Neuronal stem cell (in vitro differentiated cells): ENCODE results near the gene DUSP2.
A peak's percentile ranks its signal among the peaks of the same experiment; 100 is the strongest.

Source experiments
- DNase-seq: peaks from one replicate; pipeline ENCODE4 v3.0.0-alpha.2; 2013; ENCODE audit warnings: low spot score
- H2AFZ ChIP-seq: one replicate; pipeline ENCODE4 v1.6.1; 2013; ENCODE audit warnings: mild to moderate bottlenecking, low read length, inconsistent platforms
- H2AK5ac ChIP-seq: 2 replicates; pipeline ENCODE4 v1.6.1; 2013; ENCODE audit warnings: low read depth, mild to moderate bottlenecking, inconsistent platforms, low read length, moderate library complexity, mixed read lengths
- H2BK120ac ChIP-seq: 2 replicates; pipeline ENCODE4 v1.6.1; 2013; ENCODE audit warnings: low read depth, mild to moderate bottlenecking, inconsistent platforms, low read length, moderate library complexity, mixed read lengths
- H2BK12ac ChIP-seq: one replicate; pipeline ENCODE4 v1.6.1; 2013; ENCODE audit warnings: low read length, inconsistent platforms
- H2BK15ac ChIP-seq: 2 replicates; pipeline ENCODE4 v1.6.1; 2013; ENCODE audit warnings: mild to moderate bottlenecking, low read length, inconsistent platforms, mixed read lengths
- H2BK5ac ChIP-seq: one replicate; pipeline ENCODE4 v1.6.1; 2013; ENCODE audit warnings: inconsistent platforms, mild to moderate bottlenecking, low read length, moderate library complexity
- H3K14ac ChIP-seq: one replicate; pipeline ENCODE4 v1.6.1; 2013; ENCODE audit warnings: low read length, inconsistent platforms
- H3K18ac ChIP-seq: 2 replicates; pipeline ENCODE4 v1.6.1; 2013; ENCODE audit warnings: low read length, inconsistent platforms
- H3K23ac ChIP-seq: 2 replicates; pipeline ENCODE4 v1.6.1; 2013; ENCODE audit warnings: low read depth, mild to moderate bottlenecking, mixed read lengths, low read length, inconsistent platforms; ENCODE audit not compliant: poor library complexity
- H3K27ac ChIP-seq: replicated peaks from 3 replicates; pipeline ENCODE4 v1.5.1; 2013; ENCODE audit warnings: low read length, inconsistent platforms
- H3K27me3 ChIP-seq, 3 experiments: 2 replicates each; pipeline ENCODE4 v1.6.1; 2013; ENCODE audit warnings: low read length in 3 of 3, mild to moderate bottlenecking in 2 of 3, inconsistent platforms in 1 of 3, low read depth in 1 of 3, mixed read lengths in 1 of 3, moderate library complexity in 1 of 3; ENCODE audit not compliant: control insufficient read depth in 3 of 3, insufficient read depth in 3 of 3
- H3K36me3 ChIP-seq, 2 donors: replicated peaks in 1 of 2; 2 replicates each; pipeline ENCODE4 v1.6.1; 2013; ENCODE audit warnings: low read length in 2 of 2; ENCODE audit not compliant: control insufficient read depth in 2 of 2, insufficient read depth in 2 of 2
- H3K4ac ChIP-seq: 2 replicates; pipeline ENCODE4 v1.6.1; 2013; ENCODE audit warnings: inconsistent platforms, mild to moderate bottlenecking, low read length, moderate library complexity
- H3K4me1 ChIP-seq, 2 donors: 1 replicate in 1 of 2; 2 replicates in 1 of 2; pipeline ENCODE4 v1.6.1; 2013; ENCODE audit warnings: low read length in 2 of 2, low read depth in 1 of 2; ENCODE audit not compliant: control insufficient read depth in 2 of 2, insufficient read depth in 1 of 2
- H3K4me2 ChIP-seq: one replicate; pipeline ENCODE4 v1.6.1; 2013; ENCODE audit warnings: mild to moderate bottlenecking, low read length, inconsistent platforms; ENCODE audit not compliant: insufficient read depth, poor library complexity, severe bottlenecking
- H3K4me3 ChIP-seq, 2 donors: 2 replicates each; pipeline ENCODE4 v1.5.1; 2013; ENCODE audit warnings: low read length in 2 of 2, mild to moderate bottlenecking in 2 of 2, inconsistent platforms in 1 of 2, moderate library complexity in 1 of 2
- H3K79me1 ChIP-seq: one replicate; pipeline ENCODE4 v1.6.1; 2013; ENCODE audit warnings: low read depth, mild to moderate bottlenecking, inconsistent platforms, low read length, moderate library complexity
- H3K9ac ChIP-seq: one replicate; pipeline ENCODE4 v1.6.1; 2013; ENCODE audit warnings: mild to moderate bottlenecking, low read depth, low read length, inconsistent platforms; ENCODE audit not compliant: poor library complexity
- H3K9me3 ChIP-seq, 2 donors: replicated peaks in 1 of 2; 2 replicates each; pipeline versions ENCODE3 to v1.6.1; 2013; ENCODE audit warnings: low read length in 2 of 2, mild to moderate bottlenecking in 2 of 2, inconsistent platforms in 1 of 2, low read depth in 1 of 2, mixed read lengths in 1 of 2, moderate library complexity in 1 of 2; ENCODE audit not compliant: control insufficient read depth in 2 of 2, insufficient read depth in 1 of 2
- H4K8ac ChIP-seq: one replicate; pipeline ENCODE4 v1.6.1; 2013; ENCODE audit warnings: low read depth, mild to moderate bottlenecking, inconsistent platforms, low read length, moderate library complexity
- H4K91ac ChIP-seq: one replicate; pipeline ENCODE4 v1.6.1; 2013; ENCODE audit warnings: low read length, low read depth, mild to moderate bottlenecking, inconsistent platforms; ENCODE audit not compliant: poor library complexity
- WGBS, 2 donors: extraction: QIAGEN DNeasy Blood & Tissue Kit; methylation state at CpG; one replicate each; pipeline ENCODE4 v1.1.7; 2013; ENCODE audit warnings: missing lambda C conversion rate in 2 of 2, mixed read lengths in 1 of 2; ENCODE audit not compliant: insufficient read length in 2 of 2, insufficient replicate concordance in 1 of 2; ENCODE audit errors: extremely low coverage in 2 of 2; 5-methylcytosine and 5-hydroxymethylcytosine counted together

DUSP2 gene

DNA sequence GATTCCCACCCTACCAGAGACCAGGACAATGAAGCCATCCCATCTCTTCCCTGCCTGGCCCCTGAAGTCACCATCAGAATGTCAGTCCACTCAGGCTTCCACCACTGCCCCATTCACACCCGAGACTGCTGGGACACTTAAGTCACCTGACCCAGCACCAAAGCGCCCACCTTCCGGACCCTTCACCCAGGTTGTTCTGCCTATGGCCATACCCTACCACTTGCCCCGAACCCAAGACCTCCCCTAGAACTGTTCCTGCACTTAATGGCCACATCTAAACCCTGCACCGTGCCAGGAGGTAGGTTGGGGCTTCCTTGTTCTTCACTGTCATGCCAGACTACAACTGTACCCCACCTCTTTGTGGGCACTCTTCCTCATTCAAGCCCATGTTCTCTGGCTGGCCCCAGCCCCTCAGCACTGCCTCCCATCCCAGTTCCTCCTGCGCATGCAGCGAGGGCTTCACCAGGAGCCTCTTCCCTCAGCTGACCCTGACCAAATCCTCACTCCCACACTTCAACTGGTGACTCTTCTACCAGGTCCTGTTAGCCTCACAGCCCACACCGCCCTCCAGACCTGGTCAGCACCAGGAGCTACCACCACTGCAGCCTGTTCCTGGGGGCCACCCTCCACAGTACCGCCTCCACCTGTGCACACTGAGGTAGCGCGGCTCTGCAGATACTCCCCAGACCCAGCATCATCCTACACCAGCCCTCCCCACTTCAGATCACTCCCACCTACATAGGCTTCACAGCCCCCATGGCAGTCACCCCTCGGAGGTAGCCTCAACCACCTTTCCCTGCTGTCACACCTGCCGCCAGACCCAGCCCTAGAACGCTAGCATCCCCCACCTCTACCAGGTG is 20.6 kb downstream of the DUSP2 start:
- Histone ChIP-seq H2BK12ac (no peak overlapping the region), H3K4ac (no peak overlapping the region), H3K23ac (peak overlapping the region; percentile 25), H2BK15ac (no peak overlapping the region), H2BK120ac (no peak overlapping the region), H3K4me3 (no peak overlapping the region), H2AFZ (no peak overlapping the region), H3K9me3 (no peaks in the 10 kb centered on the region), H2AK5ac (peak overlapping the region; percentile 54), H4K8ac (peak overlapping the region; percentile 7), H4K91ac (no peak overlapping the region), H3K4me2 (no peak overlapping the region), H3K18ac (peak overlapping the region; percentile 53), H3K14ac (peak overlapping the region; percentile 66), H3K36me3 (no peaks in the 10 kb centered on the region), H2BK5ac (peak overlapping the region; percentile 19), H3K79me1 (no peaks in the 10 kb centered on the region), H3K9ac (no peak overlapping the region), H3K27ac (no peak overlapping the region), H3K4me1 (peaks cover 0 to 6% of the 10 kb centered on the region in 2 donors), H3K27me3 (peaks cover 0 to 56% (median 0%) of the 10 kb centered on the region in 3 experiments)
- WGBS, 2 donors = no CpG with 5 or more reads among the region's 14 CpGs
- DNase-seq = no peak

DNA sequence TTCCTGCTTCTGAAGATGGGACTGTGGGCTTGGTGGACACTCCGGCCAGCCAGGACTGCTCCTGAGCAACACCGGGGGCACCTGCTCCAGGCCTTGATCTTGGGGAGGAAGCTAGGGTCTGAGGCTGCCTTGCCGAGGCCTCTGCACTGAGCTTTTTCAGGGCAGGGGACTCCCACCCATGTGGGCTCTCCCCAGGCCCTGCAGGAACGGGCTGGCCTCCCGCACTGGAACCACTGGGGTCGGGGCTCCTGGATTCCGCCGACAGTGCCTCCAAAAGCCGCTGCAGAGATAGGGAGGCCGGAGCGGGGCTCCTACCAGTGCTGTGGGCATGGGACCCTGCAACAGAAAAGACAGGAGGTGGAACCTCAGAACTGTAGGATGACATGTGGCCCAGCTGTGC is 21.3 kb downstream of the DUSP2 start:
- Histone ChIP-seq H3K9ac (no peak overlapping the region), H4K91ac (no peak overlapping the region), H3K9me3 (no peaks in the 10 kb centered on the region), H2BK12ac (no peak overlapping the region), H4K8ac (no peak overlapping the region), H3K4me1 (peaks cover 0 to 6% of the 10 kb centered on the region in 2 donors), H3K4ac (no peak overlapping the region), H3K4me3 (no peak overlapping the region), H2AK5ac (peak overlapping the region; percentile 54), H3K14ac (no peak overlapping the region), H2BK120ac (no peak overlapping the region), H2BK15ac (no peak overlapping the region), H3K4me2 (no peak overlapping the region), H3K79me1 (no peaks in the 10 kb centered on the region), H2AFZ (no peak overlapping the region), H3K36me3 (no peaks in the 10 kb centered on the region), H3K27me3 (peaks cover 0 to 58% (median 0%) of the 10 kb centered on the region in 3 experiments), H3K23ac (no peak overlapping the region), H3K27ac (no peak overlapping the region), H2BK5ac (peak overlapping the region; percentile 19), H3K18ac (no peak overlapping the region)
- no peak for DNase-seq
- WGBS, 2 donors = no CpG with 5 or more reads among the region's 11 CpGs

GRCh38 chr2:96123290-96123689 is 21.9 kb downstream of the DUSP2 start:
- Histone ChIP-seq H2BK120ac (no peak overlapping the region), H3K14ac (no peak overlapping the region), H3K9ac (no peak overlapping the region), H2BK12ac (no peak overlapping the region), H3K36me3 (no peaks in the 10 kb centered on the region), H2BK15ac (no peak overlapping the region), H3K9me3 (no peaks in the 10 kb centered on the region), H3K27ac (no peak overlapping the region), H3K4ac (no peak overlapping the region), H2AK5ac (no peak overlapping the region), H3K27me3 (peaks cover 0 to 64% (median 0%) of the 10 kb centered on the region in 3 experiments), H4K8ac (no peak overlapping the region), H2AFZ (no peak overlapping the region), H2BK5ac (no peak overlapping the region), H3K4me1 (peaks cover 0 to 6% of the 10 kb centered on the region in 2 donors), H3K23ac (no peak overlapping the region), H3K4me3 (no peak overlapping the region), H3K79me1 (no peaks in the 10 kb centered on the region), H3K18ac (no peak overlapping the region), H3K4me2 (no peak overlapping the region), H4K91ac (no peak overlapping the region)
- WGBS, 2 donors = no CpG with 5 or more reads among the region's 1 CpG
- no peak for DNase-seq

- Histone ChIP-seq H3K27me3 (peaks cover 0 to 73% (median 7%) of the 10 kb centered on the region in 3 experiments), H3K23ac (peak overlapping the region; percentile 74), H3K18ac (no peak overlapping the region), H3K4me3 (no peak overlapping the region), H3K9ac (peak overlapping the region; percentile 3), H2BK120ac (peak overlapping the region; percentile 7), H3K9me3 (no peaks in the 10 kb centered on the region), H3K79me1 (no peaks in the 10 kb centered on the region), H2AK5ac (peak overlapping the region; percentile 5), H2BK5ac (peak overlapping the region; percentile 20), H2AFZ (no peak overlapping the region), H4K8ac (no peak overlapping the region), H4K91ac (peak overlapping the region; percentile 75), H3K14ac (no peak overlapping the region), H3K4me2 (no peak overlapping the region), H2BK12ac (no peak overlapping the region), H3K4me1 (peaks cover 2 to 6% of the 10 kb centered on the region in 2 donors), H3K27ac (no peak overlapping the region), H2BK15ac (no peak overlapping the region), H3K4ac (no peak overlapping the region), H3K36me3 (no peaks in the 10 kb centered on the region)
- no CpG with 5 or more reads among the region's 5 CpGs for WGBS, 2 donors
- no peak for DNase-seq
Measured at GRCh38 chr2:96122391-96122790, 22.8 kb downstream of the DUSP2 start.
